ENCODE measurements around the gene BCR. TPM values are rescaled to one million over a fixed set of nuclear protein-coding genes. Genes with fewer than 3 reads are reported as not detected.

BCR gene
- total RNA-seq, 1 donor from 2014 or later: 57.2 TPM

GRCh38 chr22:23278883-23279675 is 98.8 kb downstream of the BCR start:
- DNase-seq (peak; percentile 81), ATAC-seq (peak; percentile 79 to 86)
- Histone ChIP-seq H3K27ac (peak overlapping the region; percentile 78), H3K27me3 (ENCODE audit: low read depth) (no peaks in the 10 kb centered on the region), H3K4me1 (peaks cover 45% of the 10 kb centered on the region), H3K9me3 (no peaks in the 10 kb centered on the region), H3K4me3 (no peak overlapping the region), H3K36me3 (peaks cover 66% of the 10 kb centered on the region)
- intact Hi-C loops (cut with DNase I): no loop called here
- no peak for TF ChIP-seq CTCF (IDR thresholded peaks at IDR 0.05)

GRCh38 chr22:23279781-23280180 is 99.5 kb downstream of the BCR start:
- intact Hi-C loops (cut with DNase I): loop anchor here (10.0 kb wide), 1 partner anchor 105 kb away; no protein-coding TSS in a partner anchor
- no peak for TF ChIP-seq CTCF (IDR thresholded peaks at IDR 0.05)
- DNase-seq: no peak
- peak in 1 of 2 donors; percentile 1 for ATAC-seq
- Histone ChIP-seq H3K36me3 (peaks cover 64% of the 10 kb centered on the region), H3K9me3 (no peaks in the 10 kb centered on the region), H3K4me3 (no peak overlapping the region), H3K27ac (peak overlapping the region; percentile 78), H3K27me3 (ENCODE audit: low read depth) (no peaks in the 10 kb centered on the region), H3K4me1 (peaks cover 45% of the 10 kb centered on the region)

GRCh38 chr22:23280356-23281052 is 100.2 kb downstream of the BCR start:
- peaks cover 64% of the 10 kb centered on the region for H3K36me3 ChIP-seq
- H3K27ac ChIP-seq: peak overlapping the region; percentile 78
- intact Hi-C loops (cut with DNase I): loop anchor here (10.0 kb wide), 1 partner anchor 106 kb away; no protein-coding TSS in a partner anchor
- no peaks in the 10 kb centered on the region for H3K9me3 ChIP-seq
- no peak overlapping the region for H3K4me3 ChIP-seq
- no peak for DNase-seq
- TF ChIP-seq CTCF (IDR thresholded peaks at IDR 0.05): no peak
- H3K27me3 ChIP-seq (ENCODE audit: low read depth): no peaks in the 10 kb centered on the region
- peaks cover 45% of the 10 kb centered on the region for H3K4me1 ChIP-seq
- ATAC-seq: no peak

- no peak overlapping the region for H3K4me3 ChIP-seq
- H3K36me3 ChIP-seq: peaks cover 64% of the 10 kb centered on the region
- intact Hi-C loops (cut with DNase I): loop anchor here (10.0 kb wide), 1 partner anchor 106 kb away; no protein-coding TSS in a partner anchor
- no peak for DNase-seq
- TF ChIP-seq CTCF (IDR thresholded peaks at IDR 0.05): no peak
- no peaks in the 10 kb centered on the region for H3K9me3 ChIP-seq
- H3K27ac ChIP-seq: peak overlapping the region; percentile 78
- H3K27me3 ChIP-seq (ENCODE audit: low read depth): no peaks in the 10 kb centered on the region
- ATAC-seq: no peak
- H3K4me1 ChIP-seq: peaks cover 45% of the 10 kb centered on the region
Observed at GRCh38 chr22:23281053-23281405, 100.7 kb downstream of the BCR start.

GRCh38 chr22:23281406-23282088 is 101.2 kb downstream of the BCR start:
- peak; percentile 95 for TF ChIP-seq CTCF (IDR thresholded peaks at IDR 0.05)
- DNase-seq: peak; percentile 87
- peak; percentile 70 to 84 for ATAC-seq
- Histone ChIP-seq H3K27ac (peak overlapping the region; percentile 78), H3K27me3 (ENCODE audit: low read depth) (no peaks in the 10 kb centered on the region), H3K4me1 (peaks cover 45% of the 10 kb centered on the region), H3K4me3 (no peak overlapping the region), H3K36me3 (peaks cover 64% of the 10 kb centered on the region), H3K9me3 (no peaks in the 10 kb centered on the region)
- intact Hi-C loops (cut with DNase I): loop anchor here (10.0 kb wide), 1 partner anchor 107 kb away; no protein-coding TSS in a partner anchor
